ENCODE measurements around the gene ABR. TPM values are rescaled to one million over a fixed set of nuclear protein-coding genes. Genes with fewer than 3 reads are reported as not detected.
"Not testable (repeated sequence)": the region's sequence is repeated elsewhere in the genome, so short reads cannot be mapped to it uniquely, and the experiment has no call there.

Gene ABR
- total RNA-seq, 1 donor from 2014 or later: 24.5 TPM

DNA sequence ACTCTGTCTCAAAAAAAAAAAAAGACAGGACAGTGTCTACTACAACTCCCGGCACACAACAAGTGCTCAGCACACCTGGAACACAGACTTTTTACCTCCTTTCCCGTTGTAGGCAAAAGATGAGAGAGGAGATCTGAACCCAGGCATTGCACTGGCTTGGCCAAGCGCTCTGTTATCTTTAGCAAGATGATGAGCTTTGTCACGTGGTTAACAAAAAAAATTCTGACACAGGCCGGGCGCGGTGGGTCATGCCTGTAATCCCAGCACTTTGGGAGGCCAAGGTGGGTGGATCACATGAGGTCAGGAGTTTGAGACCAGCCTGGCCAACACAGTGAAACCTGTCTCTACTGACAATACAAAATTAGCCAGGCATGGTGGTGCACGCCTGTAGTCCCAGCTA is 27.2 kb downstream of the ABR start:
- not testable (repeated sequence) for H3K9me3 ChIP-seq (ENCODE audit: control insufficient read depth in 3 of 3, low read length in 3 of 3); H3K27ac ChIP-seq (ENCODE audit: low read depth, low read length); H3K36me3 ChIP-seq (ENCODE audit: control insufficient read depth in 3 of 3, insufficient read depth in 3 of 3, low read length in 3 of 3); H3K9ac ChIP-seq (ENCODE audit: low read depth in 1 of 3, low read length in 3 of 3); H3K4me3 ChIP-seq (ENCODE audit: low read length in 3 of 3); H3K4me1 ChIP-seq (ENCODE audit: control insufficient read depth in 3 of 3, insufficient read depth in 3 of 3, low read length in 3 of 3)
- peaks cover 3 to 14% (median 4%) of the 10 kb centered on the region in 3 donors for H3K27me3 ChIP-seq (ENCODE audit: control insufficient read depth in 3 of 3, insufficient read depth in 3 of 3, low read length in 3 of 3)

DNA sequence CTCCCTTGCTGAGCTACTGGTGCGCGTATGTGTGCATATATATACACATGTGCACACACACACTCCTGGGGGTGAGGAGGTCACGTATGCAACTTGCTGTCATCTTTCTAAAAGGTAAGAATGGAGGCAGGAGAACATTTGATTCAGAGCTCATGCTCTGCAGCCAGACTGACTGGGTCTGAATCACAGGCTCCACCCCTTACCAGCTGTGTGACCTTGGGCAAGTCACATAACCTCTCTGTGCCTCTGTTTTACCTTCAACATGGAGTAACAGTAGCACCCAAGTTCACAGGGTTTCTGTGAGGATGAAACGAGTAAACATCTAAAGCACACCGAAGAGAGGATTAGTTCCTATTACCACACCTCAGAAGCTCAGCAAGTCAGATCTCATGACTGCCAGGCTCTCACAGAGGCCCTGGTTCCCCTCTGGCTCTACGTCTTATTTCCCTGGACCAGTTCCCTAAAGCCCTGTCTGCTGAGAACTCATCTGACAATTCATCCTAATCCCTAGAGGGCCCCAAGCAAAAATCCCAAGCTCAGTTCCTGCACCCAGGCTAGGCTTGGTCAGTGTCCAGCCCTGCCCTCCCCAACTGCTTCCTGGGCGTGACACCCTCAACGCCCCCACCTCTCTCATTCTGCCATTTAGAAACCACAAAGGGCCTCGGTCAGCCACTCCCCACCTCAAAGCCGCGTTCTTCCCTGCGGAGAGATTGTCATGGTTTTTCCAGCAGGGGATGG is 28.7 kb downstream of the ABR start:
- Histone ChIP-seq H3K4me3 (ENCODE audit: low read length in 3 of 3) (no peak overlapping the region), H3K27me3 (ENCODE audit: control insufficient read depth in 3 of 3, insufficient read depth in 3 of 3, low read length in 3 of 3) (peaks cover 3 to 14% (median 4%) of the 10 kb centered on the region in 3 donors), H3K9ac (ENCODE audit: low read depth in 1 of 3, low read length in 3 of 3) (no peak overlapping the region), H3K4me1 (ENCODE audit: control insufficient read depth in 3 of 3, insufficient read depth in 3 of 3, low read length in 3 of 3) (no peaks in the 10 kb centered on the region), H3K36me3 (ENCODE audit: control insufficient read depth in 3 of 3, insufficient read depth in 3 of 3, low read length in 3 of 3) (no peaks in the 10 kb centered on the region), H3K27ac (ENCODE audit: low read depth, low read length) (no peak overlapping the region), H3K9me3 (ENCODE audit: control insufficient read depth in 3 of 3, low read length in 3 of 3) (no peaks in the 10 kb centered on the region)

DNA sequence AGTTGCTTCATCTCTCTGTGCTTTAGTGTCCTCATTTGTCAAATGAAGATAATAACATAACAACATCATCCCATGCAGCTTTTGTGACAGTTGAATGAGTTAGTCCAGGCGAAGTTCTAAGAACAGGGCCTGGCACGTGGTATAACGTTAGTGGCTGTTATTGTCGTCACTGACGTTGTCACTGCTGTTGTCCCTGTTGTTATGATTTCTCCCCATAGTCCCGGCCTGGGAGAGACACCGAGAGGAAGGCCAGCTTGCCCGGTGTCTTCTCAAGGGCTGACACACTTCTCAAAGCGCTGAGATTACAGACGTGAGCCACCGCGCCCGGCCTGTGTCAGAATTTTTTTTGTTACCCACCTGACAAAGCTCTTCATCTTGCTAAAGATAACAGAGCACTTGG is 29.9 kb downstream of the ABR start:
- Histone ChIP-seq H3K27ac (ENCODE audit: low read depth, low read length) (no peak overlapping the region), H3K27me3 (ENCODE audit: control insufficient read depth in 3 of 3, insufficient read depth in 3 of 3, low read length in 3 of 3) (peaks cover 3 to 12% (median 4%) of the 10 kb centered on the region in 3 donors), H3K36me3 (ENCODE audit: control insufficient read depth in 3 of 3, insufficient read depth in 3 of 3, low read length in 3 of 3) (no peaks in the 10 kb centered on the region), H3K9me3 (ENCODE audit: control insufficient read depth in 3 of 3, low read length in 3 of 3) (no peaks in the 10 kb centered on the region), H3K4me3 (ENCODE audit: low read length in 3 of 3) (no peak overlapping the region), H3K9ac (ENCODE audit: low read depth in 1 of 3, low read length in 3 of 3) (no peak overlapping the region), H3K4me1 (ENCODE audit: control insufficient read depth in 3 of 3, insufficient read depth in 3 of 3, low read length in 3 of 3) (no peaks in the 10 kb centered on the region)

DNA sequence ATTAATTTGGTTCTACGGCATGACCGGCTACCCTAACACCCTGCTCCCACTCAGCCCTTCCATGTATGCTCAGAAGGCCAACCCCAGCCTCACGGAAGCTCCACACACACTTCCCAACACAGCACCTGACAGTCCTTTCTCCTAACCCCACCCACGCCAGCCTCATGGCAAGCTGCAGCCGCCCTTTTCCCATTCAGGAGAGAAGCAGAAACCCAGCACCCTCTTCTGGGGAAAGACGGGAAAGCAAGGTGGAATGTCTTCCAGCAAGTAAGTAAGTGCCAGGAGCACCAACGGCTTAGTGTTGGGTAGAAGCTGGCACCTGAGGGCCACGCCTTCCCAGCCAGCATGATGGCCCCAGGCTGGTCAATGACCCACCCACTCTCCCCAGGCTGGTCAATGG is 32.1 kb downstream of the ABR start:
- H3K27ac ChIP-seq (ENCODE audit: low read depth, low read length): no peak overlapping the region
- no peak overlapping the region for H3K4me3 ChIP-seq (ENCODE audit: low read length in 3 of 3)
- no peaks in the 10 kb centered on the region for H3K9me3 ChIP-seq (ENCODE audit: control insufficient read depth in 3 of 3, low read length in 3 of 3)
- no peaks in the 10 kb centered on the region for H3K36me3 ChIP-seq (ENCODE audit: control insufficient read depth in 3 of 3, insufficient read depth in 3 of 3, low read length in 3 of 3)
- H3K9ac ChIP-seq (ENCODE audit: low read depth in 1 of 3, low read length in 3 of 3): no peak overlapping the region
- H3K27me3 ChIP-seq (ENCODE audit: control insufficient read depth in 3 of 3, insufficient read depth in 3 of 3, low read length in 3 of 3): peaks cover 0 to 8% (median 3%) of the 10 kb centered on the region in 3 donors
- no peaks in the 10 kb centered on the region for H3K4me1 ChIP-seq (ENCODE audit: control insufficient read depth in 3 of 3, insufficient read depth in 3 of 3, low read length in 3 of 3)

DNA sequence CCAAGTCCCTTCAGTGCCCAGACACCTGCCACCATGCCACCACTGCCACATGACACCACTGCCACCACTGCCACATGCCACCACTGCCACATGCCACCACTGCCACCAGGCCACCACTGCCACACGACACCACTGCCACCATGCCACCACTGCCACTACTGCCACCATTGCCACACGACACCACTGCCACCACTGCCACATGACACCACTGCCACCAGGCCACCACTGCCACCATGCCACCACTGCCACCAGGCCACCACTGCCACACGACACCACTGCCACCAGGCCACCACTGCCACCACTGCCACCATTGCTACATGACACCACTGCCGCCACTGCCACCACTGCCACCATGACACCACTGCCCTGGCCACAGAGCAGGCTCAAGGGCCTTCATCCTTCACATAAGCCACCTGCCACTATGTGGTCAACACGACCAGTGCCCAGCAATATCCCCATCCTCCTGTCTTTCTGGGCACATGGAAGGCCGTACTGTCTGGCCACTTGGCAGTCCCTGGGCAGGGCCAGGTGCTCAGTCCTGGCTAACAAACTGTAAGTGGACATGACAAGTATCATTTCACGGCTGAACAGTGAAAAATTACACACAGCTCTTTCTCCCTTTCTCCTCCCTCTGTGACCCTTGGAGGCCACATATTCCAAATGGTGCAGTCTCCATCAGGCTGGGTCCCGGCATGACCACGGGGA is 33.1 kb downstream of the ABR start:
- no peaks in the 10 kb centered on the region for H3K36me3 ChIP-seq (ENCODE audit: control insufficient read depth in 3 of 3, insufficient read depth in 3 of 3, low read length in 3 of 3)
- peaks cover 0 to 8% (median 3%) of the 10 kb centered on the region in 3 donors for H3K27me3 ChIP-seq (ENCODE audit: control insufficient read depth in 3 of 3, insufficient read depth in 3 of 3, low read length in 3 of 3)
- H3K9ac ChIP-seq (ENCODE audit: low read depth in 1 of 3, low read length in 3 of 3): no peak overlapping the region
- no peaks in the 10 kb centered on the region for H3K4me1 ChIP-seq (ENCODE audit: control insufficient read depth in 3 of 3, insufficient read depth in 3 of 3, low read length in 3 of 3)
- no peak overlapping the region for H3K27ac ChIP-seq (ENCODE audit: low read depth, low read length)
- H3K4me3 ChIP-seq (ENCODE audit: low read length in 3 of 3): no peak overlapping the region
- H3K9me3 ChIP-seq (ENCODE audit: control insufficient read depth in 3 of 3, low read length in 3 of 3): no peaks in the 10 kb centered on the region

DNA sequence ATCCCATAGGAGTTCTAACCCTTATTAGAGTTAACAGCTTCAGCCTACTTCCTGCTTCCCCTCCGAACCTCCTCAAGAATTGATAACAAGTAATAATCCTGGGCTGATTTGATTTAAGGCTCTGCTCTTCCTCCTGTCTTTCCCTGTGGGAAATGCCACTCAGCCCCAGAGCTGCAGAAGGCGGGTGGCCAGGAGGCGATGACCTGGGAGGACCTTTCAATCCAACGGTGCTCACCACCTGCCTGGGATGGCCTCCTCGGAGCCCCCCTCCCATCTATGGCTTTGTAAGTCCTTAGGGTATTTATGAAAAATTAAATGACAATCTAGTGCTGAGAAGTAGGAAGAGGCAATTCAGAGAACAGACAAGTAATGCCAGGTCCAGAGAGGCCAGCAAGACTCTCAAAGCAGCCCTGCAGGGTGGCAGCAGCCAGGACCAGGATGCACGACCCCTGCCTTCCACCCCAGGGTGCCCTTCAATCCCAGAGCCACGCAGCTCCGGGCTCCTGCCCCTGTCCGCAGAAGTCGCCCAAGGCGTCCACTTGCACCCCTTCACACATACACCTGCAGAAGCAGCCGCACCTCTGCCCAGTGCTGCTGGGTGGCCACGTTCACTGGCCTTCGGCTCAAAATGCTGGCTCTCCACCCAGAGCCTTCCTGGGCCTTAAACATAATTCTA is 34.3 kb downstream of the ABR start:
- Histone ChIP-seq H3K4me1 (ENCODE audit: control insufficient read depth in 3 of 3, insufficient read depth in 3 of 3, low read length in 3 of 3) (no peaks in the 10 kb centered on the region), H3K27me3 (ENCODE audit: control insufficient read depth in 3 of 3, insufficient read depth in 3 of 3, low read length in 3 of 3) (peaks cover 4 to 8% (median 5%) of the 10 kb centered on the region in 3 donors), H3K4me3 (ENCODE audit: low read length in 3 of 3) (no peak overlapping the region), H3K27ac (ENCODE audit: low read depth, low read length) (no peak overlapping the region), H3K9me3 (ENCODE audit: control insufficient read depth in 3 of 3, low read length in 3 of 3) (no peaks in the 10 kb centered on the region), H3K36me3 (ENCODE audit: control insufficient read depth in 3 of 3, insufficient read depth in 3 of 3, low read length in 3 of 3) (no peaks in the 10 kb centered on the region), H3K9ac (ENCODE audit: low read depth in 1 of 3, low read length in 3 of 3) (no peak overlapping the region)

DNA sequence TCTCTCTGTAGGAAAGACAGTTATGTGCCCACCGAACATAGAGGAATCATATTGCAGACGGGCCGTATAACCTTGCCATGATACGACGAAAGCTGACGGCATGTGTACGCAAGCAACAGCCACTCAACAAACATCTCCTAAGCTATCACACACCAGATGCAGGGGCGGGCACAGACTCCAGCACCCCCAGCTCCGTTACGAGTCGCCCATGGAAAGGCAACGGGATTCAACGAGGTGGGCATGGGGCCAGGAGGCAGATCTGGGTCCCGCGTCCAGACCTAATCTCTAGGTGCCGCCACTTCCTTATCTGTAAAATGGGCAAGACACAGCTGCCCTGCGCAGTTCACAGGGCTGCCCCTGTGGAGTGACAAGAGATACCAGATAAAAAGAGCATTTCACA is 35.6 kb downstream of the ABR start:
- Histone ChIP-seq H3K9me3 (ENCODE audit: control insufficient read depth in 3 of 3, low read length in 3 of 3) (no peaks in the 10 kb centered on the region), H3K36me3 (ENCODE audit: control insufficient read depth in 3 of 3, insufficient read depth in 3 of 3, low read length in 3 of 3) (no peaks in the 10 kb centered on the region), H3K9ac (ENCODE audit: low read depth in 1 of 3, low read length in 3 of 3) (no peak overlapping the region), H3K4me1 (ENCODE audit: control insufficient read depth in 3 of 3, insufficient read depth in 3 of 3, low read length in 3 of 3) (no peaks in the 10 kb centered on the region), H3K27ac (ENCODE audit: low read depth, low read length) (no peak overlapping the region), H3K4me3 (ENCODE audit: low read length in 3 of 3) (no peak overlapping the region), H3K27me3 (ENCODE audit: control insufficient read depth in 3 of 3, insufficient read depth in 3 of 3, low read length in 3 of 3) (peaks cover 8 to 12% (median 10%) of the 10 kb centered on the region in 3 donors)

DNA sequence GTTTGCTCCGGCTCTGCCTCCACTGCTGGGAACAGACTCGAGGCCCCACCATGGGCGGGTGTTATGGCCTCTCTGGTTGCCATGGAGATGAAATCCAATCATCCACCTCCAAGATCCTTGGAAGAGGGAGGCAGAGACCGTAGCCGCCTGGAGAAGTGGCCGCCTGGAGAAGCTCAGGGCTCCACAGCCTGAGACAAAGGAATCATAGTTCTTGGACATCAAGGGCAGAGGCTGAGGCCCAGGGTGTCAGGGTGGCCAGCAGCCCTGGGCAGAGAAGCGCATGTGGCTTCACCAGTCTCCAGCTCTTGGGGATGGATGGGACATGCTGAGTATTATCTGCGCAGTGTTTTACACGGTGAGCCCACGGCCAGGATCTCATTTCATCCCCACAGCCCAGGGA is 36.2 kb downstream of the ABR start:
- no peak overlapping the region for H3K4me3 ChIP-seq (ENCODE audit: low read length in 3 of 3)
- no peaks in the 10 kb centered on the region for H3K9me3 ChIP-seq (ENCODE audit: control insufficient read depth in 3 of 3, low read length in 3 of 3)
- peaks cover 8 to 12% (median 10%) of the 10 kb centered on the region in 3 donors for H3K27me3 ChIP-seq (ENCODE audit: control insufficient read depth in 3 of 3, insufficient read depth in 3 of 3, low read length in 3 of 3)
- no peaks in the 10 kb centered on the region for H3K4me1 ChIP-seq (ENCODE audit: control insufficient read depth in 3 of 3, insufficient read depth in 3 of 3, low read length in 3 of 3)
- no peak overlapping the region for H3K27ac ChIP-seq (ENCODE audit: low read depth, low read length)
- no peak overlapping the region for H3K9ac ChIP-seq (ENCODE audit: low read depth in 1 of 3, low read length in 3 of 3)
- no peaks in the 10 kb centered on the region for H3K36me3 ChIP-seq (ENCODE audit: control insufficient read depth in 3 of 3, insufficient read depth in 3 of 3, low read length in 3 of 3)

DNA sequence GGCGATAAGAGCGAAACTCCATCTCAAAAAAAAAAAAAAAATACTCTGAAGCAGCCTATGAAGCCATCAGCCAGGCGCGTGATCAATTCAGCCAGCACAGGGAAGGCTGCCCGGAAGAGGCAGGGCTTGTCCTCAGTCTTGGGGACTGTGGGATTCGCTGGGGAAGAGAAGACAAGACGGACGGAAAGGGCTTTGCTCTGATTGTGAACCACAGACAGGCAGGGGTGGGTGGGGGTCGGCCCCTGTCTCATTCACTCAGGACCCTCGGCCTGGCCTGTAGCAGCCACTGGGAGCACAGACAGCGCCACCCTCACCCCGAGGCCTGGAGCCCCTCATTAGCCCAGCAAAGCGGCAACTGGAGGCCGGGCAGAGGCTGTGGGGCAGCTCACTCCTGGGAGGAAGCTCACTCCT is 37.2 kb downstream of the ABR start:
- H3K36me3 ChIP-seq (ENCODE audit: control insufficient read depth in 3 of 3, insufficient read depth in 3 of 3, low read length in 3 of 3): no peaks in the 10 kb centered on the region
- H3K9me3 ChIP-seq (ENCODE audit: control insufficient read depth in 3 of 3, low read length in 3 of 3): no peaks in the 10 kb centered on the region
- no peak overlapping the region for H3K27ac ChIP-seq (ENCODE audit: low read depth, low read length)
- no peak overlapping the region for H3K4me3 ChIP-seq (ENCODE audit: low read length in 3 of 3)
- peaks cover 8 to 13% (median 10%) of the 10 kb centered on the region in 3 donors for H3K27me3 ChIP-seq (ENCODE audit: control insufficient read depth in 3 of 3, insufficient read depth in 3 of 3, low read length in 3 of 3)
- H3K4me1 ChIP-seq (ENCODE audit: control insufficient read depth in 3 of 3, insufficient read depth in 3 of 3, low read length in 3 of 3): no peaks in the 10 kb centered on the region
- H3K9ac ChIP-seq (ENCODE audit: low read depth in 1 of 3, low read length in 3 of 3): no peak overlapping the region

DNA sequence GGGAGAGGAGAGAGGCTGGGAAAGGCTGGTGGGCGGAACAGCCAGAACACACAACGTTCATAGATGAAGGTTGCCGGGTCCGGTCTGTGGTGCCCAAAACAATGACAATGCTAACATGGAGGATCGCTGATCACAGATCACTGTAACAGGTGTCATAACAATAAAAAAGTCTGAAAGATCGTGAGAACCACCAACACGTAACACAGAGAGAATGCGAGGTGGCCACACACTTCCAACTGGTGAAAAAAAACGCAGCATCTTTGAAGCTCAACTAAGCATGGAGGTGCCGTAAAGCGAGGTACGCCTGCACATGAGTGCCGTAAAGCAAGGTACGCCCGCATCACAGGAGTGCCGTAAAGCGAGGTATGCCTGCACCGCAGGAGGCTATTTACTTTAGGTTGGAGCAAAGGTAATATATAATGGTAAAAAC is 42.3 kb downstream of the ABR start:
- H3K4me1 ChIP-seq (ENCODE audit: control insufficient read depth in 3 of 3, insufficient read depth in 3 of 3, low read length in 3 of 3): peaks cover 0 to 7% (median 4%) of the 10 kb centered on the region in 3 donors
- H3K4me3 ChIP-seq (ENCODE audit: low read length in 3 of 3): no peak overlapping the region
- no peaks in the 10 kb centered on the region for H3K9me3 ChIP-seq (ENCODE audit: control insufficient read depth in 3 of 3, low read length in 3 of 3)
- peaks cover 0 to 25% (median 7%) of the 10 kb centered on the region in 3 donors for H3K27me3 ChIP-seq (ENCODE audit: control insufficient read depth in 3 of 3, insufficient read depth in 3 of 3, low read length in 3 of 3)
- H3K36me3 ChIP-seq (ENCODE audit: control insufficient read depth in 3 of 3, insufficient read depth in 3 of 3, low read length in 3 of 3): no peaks in the 10 kb centered on the region
- no peak overlapping the region for H3K27ac ChIP-seq (ENCODE audit: low read depth, low read length)
- no peak overlapping the region for H3K9ac ChIP-seq (ENCODE audit: low read depth in 1 of 3, low read length in 3 of 3)

Measured in skeletal muscle tissue (tissue), 4 donors.